Measurements from ENCODE around the gene KREMEN1.

KREMEN1 gene

DNA sequence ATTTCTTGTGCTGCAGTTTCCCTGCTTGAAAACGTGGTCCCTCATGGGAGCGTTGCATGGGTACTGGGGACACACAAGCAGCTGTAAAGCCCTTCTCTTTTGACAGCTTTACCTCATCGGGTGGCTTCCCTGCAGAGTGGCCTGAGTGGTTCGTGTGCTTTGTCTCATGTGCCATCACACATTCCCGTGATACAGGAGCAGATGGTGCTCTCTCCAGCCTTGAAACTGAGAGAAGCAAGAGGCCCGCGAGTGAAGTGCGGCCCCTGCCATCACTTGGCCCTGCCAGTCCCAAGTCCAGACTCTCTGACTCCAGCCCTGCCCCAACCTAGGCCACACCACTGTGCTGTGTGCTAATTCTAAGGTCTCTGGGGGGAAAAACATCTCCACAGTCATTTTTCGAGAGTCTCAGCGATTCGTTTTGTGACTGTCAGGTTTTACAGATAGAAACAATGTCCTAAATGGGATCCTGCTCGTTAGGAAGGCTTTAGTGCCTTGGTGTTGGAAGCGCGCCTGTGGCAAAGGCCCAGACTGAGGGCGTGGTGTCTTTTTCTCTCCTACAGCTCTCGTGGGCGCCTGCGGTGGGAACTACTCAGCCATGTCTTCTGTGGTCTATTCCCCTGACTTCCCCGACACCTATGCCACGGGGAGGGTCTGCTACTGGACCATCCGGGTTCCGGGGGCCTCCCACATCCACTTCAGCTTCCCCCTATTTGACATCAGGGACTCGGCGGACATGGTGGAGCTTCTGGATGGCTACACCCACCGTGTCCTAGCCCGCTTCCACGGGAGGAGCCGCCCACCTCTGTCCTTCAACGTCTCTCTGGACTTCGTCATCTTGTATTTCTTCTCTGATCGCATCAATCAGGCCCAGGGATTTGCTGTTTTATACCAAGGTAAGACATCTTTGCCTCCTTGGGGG is 64.2 kb downstream of the KREMEN1 start:
- no peak for DNase-seq

GRCh38 chr22:29138556-29139305 is 65.9 kb downstream of the KREMEN1 start:
- no peak for DNase-seq

- DNase-seq: no peak
These were observed 67.3 kb downstream of the KREMEN1 start for GRCh38 chr22:29139965-29140782.

- no peak for DNase-seq
These were observed 68.3 kb downstream of the KREMEN1 start for GRCh38 chr22:29141078-29141688.

GRCh38 chr22:29142116-29142515 is 69.3 kb downstream of the KREMEN1 start:
- DNase-seq: no peak

DNA sequence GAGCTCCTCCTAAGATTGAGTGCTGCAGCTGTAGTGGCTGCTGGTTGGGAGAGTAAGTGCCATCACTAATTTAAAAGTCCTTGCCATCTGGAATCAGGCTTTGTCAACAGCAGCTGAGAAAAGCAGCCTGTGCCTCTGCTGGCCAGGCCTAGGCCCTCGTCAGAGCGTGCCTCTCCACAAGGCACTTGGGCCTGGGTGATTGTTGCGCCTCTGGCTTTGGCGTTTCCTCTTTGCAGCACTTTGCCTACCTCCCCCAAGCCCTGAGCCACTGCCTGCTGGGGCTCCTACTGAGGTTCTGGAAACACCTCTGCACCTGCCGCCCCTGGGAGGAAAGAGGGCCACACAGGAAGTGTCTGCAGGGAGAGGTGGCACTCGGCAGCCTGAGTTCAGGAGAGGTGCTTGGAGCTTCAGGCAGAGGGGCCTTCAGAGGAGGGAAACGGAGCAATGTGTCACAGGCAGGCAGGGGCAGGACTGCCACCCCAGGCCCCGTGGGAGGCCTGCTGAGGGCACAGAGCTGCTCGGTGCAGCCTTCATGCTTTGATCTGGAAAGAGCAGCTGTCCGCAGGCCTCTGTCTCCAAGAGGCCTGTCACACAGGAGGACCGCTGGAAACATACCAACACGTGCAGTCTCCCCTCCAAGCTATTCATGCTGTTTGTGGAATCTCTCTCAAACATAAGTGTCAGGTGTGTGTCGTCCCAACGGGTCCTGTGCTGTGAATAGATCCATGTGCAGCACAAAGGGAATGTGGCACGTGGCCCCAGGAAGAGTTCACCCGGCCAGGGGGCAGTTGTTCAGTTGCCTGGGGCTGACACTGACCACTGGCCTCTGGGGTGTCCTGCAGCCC is 71.3 kb downstream of the KREMEN1 start:
- DNase-seq: no peak

DNA sequence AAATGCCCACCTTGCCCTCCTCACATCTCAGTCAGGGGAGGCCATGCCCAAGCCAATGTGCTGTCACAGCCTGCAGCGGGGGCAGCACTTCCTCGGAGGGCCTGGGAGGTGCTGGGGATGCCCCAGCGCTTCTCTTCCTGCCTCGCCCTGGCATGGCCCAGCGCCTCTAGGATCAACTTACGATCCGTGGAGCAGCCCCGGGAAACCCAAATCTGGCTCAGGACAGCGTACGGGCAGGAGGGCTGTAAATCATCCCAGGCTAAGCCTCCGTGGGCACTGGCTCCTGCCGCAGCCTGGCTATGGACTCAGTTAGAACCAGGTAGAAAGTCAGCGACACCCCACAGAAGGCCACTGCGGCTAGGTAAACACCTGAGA is 71.9 kb downstream of the KREMEN1 start:
- no peak for DNase-seq

DNA sequence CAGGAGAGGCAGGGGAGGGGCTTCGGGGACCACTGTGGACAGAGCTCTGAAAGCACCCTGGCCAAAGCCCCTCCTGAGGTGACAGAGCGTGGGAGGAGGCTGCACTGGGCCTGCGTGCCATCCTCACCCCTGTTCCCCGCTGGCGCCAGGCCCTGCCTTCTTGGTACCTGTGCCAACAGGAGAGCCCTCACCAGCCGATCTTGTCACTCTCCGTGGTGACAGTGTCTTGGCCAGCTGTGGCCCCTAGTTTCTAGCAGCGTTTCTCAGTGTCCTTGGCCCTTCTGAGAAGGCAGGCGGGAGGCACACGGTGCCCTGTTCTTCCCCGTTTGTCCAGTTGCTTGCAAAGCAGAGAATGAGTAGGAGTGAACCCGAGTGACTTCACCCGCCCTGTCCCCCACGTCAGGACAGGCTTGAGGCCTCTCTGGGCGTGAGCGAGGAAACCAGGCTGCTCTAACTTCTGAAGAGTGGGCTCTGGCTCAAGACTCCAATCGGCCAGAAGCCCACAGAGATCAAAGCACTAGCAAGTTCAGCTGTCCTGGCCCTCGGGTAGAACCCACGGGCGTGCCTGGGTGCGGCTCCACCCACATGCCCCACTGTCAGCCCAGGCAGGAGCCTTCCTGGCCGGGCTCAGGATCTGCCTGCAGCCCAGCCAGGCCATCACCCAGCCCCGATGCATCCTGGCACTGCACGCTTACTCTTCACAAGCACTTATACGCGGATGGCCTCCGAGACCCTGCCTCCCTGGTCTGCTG is 72.7 kb downstream of the KREMEN1 start:
- DNase-seq: peak; percentile 15

DNA sequence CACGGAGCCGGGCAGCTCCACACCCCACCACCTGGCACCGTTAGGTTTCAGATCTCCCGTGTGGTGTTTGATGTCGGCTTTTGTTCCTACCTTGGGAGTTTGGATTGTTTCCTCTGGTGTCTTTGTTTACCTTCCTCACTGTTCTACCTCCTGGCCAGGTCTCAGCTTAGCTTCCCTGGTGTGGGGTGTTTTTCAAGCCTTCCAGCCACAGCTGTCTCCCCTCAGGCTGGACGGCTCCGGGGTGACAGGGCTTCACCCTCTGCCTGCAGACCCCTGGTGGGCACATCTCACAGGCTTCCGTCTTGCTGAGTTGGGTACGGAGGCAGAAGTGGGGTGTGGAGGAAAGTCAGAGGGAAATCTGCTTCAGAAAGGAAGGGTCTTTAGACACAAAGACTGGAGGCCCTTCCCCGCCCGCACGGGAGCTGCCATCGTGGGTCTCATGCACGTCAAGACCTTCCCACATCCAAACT is 73.3 kb downstream of the KREMEN1 start:
- DNase-seq: no peak

DNA sequence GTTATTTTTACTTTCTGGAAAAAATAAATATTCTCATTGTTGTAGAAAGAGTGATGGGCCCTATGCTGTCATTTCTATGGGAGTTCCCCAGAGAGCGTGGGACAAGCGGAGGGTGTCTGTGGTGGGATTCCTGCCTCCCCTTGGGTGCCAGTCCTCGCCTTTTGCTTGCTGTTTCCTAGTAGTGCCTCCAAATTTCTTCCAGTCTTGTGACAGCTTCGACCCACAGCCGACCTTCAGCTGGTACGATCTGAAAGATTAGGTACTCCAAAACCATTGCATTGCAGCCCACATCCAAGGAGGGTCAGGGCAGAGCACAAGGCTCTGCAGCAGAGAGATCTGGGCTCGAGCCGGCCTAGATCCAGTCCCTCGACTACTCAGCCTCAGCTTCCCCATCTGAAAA is 73.9 kb downstream of the KREMEN1 start:
- DNase-seq: no peak

- DNase-seq: no peak
These were observed 74.6 kb downstream of the KREMEN1 start for GRCh38 chr22:29147331-29147899.

DNA sequence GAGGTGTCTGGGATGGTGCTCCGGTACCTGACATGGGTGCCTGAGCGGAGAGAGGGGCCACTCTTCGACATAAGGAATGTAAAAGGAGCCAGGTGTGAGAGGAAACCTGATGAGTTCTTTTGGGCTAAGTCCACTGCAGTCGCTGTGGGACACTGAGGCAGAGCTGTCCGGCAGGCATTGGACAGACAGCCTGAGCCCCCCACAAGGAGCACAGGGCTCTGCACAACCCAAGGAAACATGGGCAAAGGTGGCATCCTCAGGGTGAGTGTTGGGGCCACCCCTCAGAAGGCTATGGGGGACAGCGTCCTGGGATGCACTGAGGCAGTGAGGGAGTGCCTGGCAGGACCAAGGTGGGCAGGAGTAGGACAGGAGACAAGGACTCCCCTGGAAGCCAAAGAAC is 75.2 kb downstream of the KREMEN1 start:
- DNase-seq: no peak

DNA sequence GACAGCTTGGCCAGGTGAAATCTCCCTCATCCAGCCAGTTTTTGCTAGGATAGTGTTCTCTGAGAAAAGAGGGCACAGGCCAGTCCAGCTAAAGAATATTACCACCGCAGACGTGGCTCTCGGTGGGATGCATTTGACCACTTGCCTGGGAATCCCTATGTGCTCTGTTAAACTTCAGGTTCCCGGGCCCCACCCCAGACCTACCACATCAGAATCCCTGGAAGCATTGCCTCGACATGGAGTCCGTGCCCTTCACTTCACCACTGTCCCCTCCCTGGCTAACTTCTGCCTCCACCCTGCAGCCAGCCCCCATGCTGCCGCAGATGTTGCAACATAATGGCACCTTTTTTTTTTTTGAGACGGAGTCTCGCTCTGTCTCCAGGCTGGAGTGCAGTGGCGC is 76.0 kb downstream of the KREMEN1 start:
- no peak for DNase-seq

GRCh38 chr22:29149841-29150555 is 77.2 kb downstream of the KREMEN1 start:
- DNase-seq: no peak

GRCh38 chr22:29150701-29151100 is 77.9 kb downstream of the KREMEN1 start:
- no peak for DNase-seq

GRCh38 chr22:29151316-29151715 is 78.5 kb downstream of the KREMEN1 start:
- no peak for DNase-seq

- no peak for DNase-seq
These were observed 79.5 kb downstream of the KREMEN1 start for GRCh38 chr22:29152045-29152953.

DNA sequence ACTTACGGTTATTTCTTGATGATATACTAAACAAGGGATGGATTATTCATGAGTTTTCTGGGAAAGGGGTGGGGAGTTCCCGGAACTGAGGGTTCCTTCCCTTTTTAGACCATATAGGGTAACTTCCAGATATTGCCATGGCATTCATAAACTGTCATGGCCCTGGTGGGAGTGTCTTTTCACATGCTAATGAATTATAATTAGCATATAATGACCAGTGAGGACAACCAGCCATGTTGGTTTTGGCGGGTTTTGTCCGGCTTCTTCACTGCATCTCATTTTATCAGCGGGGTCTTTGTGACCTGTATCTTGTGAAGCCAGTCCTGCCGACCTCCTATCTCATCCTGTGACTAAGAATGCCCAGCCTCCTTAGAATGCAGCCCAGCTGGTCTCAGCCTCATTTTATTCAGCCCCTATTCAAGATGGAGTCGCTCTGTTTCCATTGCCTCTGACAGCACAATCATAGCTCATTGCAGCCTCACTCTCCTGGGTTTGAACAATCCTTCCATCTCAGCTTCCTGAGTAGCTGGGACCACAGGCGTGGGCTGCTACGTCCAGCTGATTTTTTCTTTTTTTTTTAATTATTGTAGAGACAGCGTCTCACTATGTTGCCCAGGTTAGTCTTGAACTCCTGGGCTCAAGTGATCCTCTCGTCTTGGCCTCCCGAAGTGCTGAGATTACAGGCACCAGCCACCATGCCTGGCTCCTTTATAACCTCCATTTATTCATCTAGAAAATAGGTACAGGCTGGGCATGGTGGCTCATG is 80.3 kb downstream of the KREMEN1 start:
- peak; percentile 98 for DNase-seq

Measured in hematopoietic multipotent progenitor cell treated with erythropoietin and hydrocortisone succinate and interleukin-3 and kit ligand, for 8 days (in vitro differentiated cells).